Right lung (tissue), 5 donors: ENCODE data around the gene IQGAP1. TPM values are rescaled to one million over a fixed set of nuclear protein-coding genes. Genes with fewer than 3 reads are reported as not detected.
A peak's percentile ranks its signal among the peaks of the same experiment; 100 is the strongest.

Experiments
- DNase-seq, 2 donors: peaks; one replicate each; pipeline ENCODE4 v3.0.0-alpha.2; 2013
- polyA plus RNA-seq, 5 donors: library from polyadenylated mRNA; unstranded; fragments of 120-200 nt; gene quantifications; one replicate each; pipeline versions ENCODE4 v1.2.1 to v1.2.3, GENCODE V29; 2013; ENCODE audit warnings: inconsistent platforms in 1 of 5, low replicate concordance in 1 of 5; ENCODE audit not compliant: insufficient read length in 5 of 5, insufficient read depth in 1 of 5

The IQGAP1 gene
- polyA plus RNA-seq, 5 donors = 172 to 244 (median 224) TPM

- no peak for DNase-seq
Measured at GRCh38 chr15:90529011-90529370, 140.9 kb downstream of the IQGAP1 start.

GRCh38 chr15:90529371-90530249 lies 141.6 kb downstream of the IQGAP1 start, which contains the start of gene CRTC3:
TSS of gene CRTC3 (plus strand) at chr15:90529923. CDS start at chr15:90530072, 149 bp downstream.
- DNase-seq = peak; percentile 52 to 67

GRCh38 chr15:90530250-90531051 lies 142.4 kb downstream of the IQGAP1 start:
- peak in 1 of 2 donors; percentile 63 for DNase-seq

- DNase-seq = no peak
Measured at GRCh38 chr15:90531147-90531546, 143.1 kb downstream of the IQGAP1 start.

GRCh38 chr15:90535254-90535653 lies 147.2 kb downstream of the IQGAP1 start:
- no peak for DNase-seq

GRCh38 chr15:90539789-90540188 lies 151.7 kb downstream of the IQGAP1 start:
- no peak for DNase-seq

GRCh38 chr15:90540768-90541167 lies 152.7 kb downstream of the IQGAP1 start:
- no peak for DNase-seq

GRCh38 chr15:90545095-90545494 lies 157.1 kb downstream of the IQGAP1 start:
- DNase-seq = no peak

- DNase-seq = no peak
Measured at GRCh38 chr15:90547540-90547939, 159.5 kb downstream of the IQGAP1 start.

- DNase-seq = no peak
Measured at GRCh38 chr15:90550919-90551318, 162.9 kb downstream of the IQGAP1 start.

Other genes starting within 250 kb of the IQGAP1 start
- 10 to 100 TPM; 21.0 to 30.0 (median 23.4) TPM for gene SEMA4B, start 186.9 kb upstream of the IQGAP1 start, polyA plus RNA-seq
- gene CIB1, start 154.3 kb upstream of the IQGAP1 start, polyA plus RNA-seq = 10 to 100 TPM; 43.7 to 55.3 (median 47.4) TPM
- 1 to 10 TPM; 1.7 to 4.6 (median 4.3) TPM for gene GDPGP1, start 154.0 kb upstream of the IQGAP1 start, polyA plus RNA-seq
- under 1 TPM; 0.09 to 0.27 (median 0.13) TPM for gene TTLL13, start 138.7 kb upstream of the IQGAP1 start, polyA plus RNA-seq
- gene NGRN, start 122.6 kb upstream of the IQGAP1 start, polyA plus RNA-seq = 100 to 1,000 TPM; 105 to 122 (median 108) TPM
- gene ZNF774, start 36.0 kb upstream of the IQGAP1 start, polyA plus RNA-seq = 1 to 10 TPM; 4.9 to 6.6 (median 5.6) TPM
- 10 to 100 TPM; 32.1 to 39.6 (median 37.7) TPM for gene CRTC3, start 141.7 kb downstream of the IQGAP1 start, polyA plus RNA-seq